Measurements from ENCODE around the gene SCUBE1. TPM values are rescaled to one million over a fixed set of nuclear protein-coding genes. Genes with fewer than 3 reads are reported as not detected.

The SCUBE1 gene
- total and polyA plus RNA-seq, 2 of the 4 experiments (the other 2 are of a cell fraction) = not detected

- H4K5ac ChIP-seq (ENCODE audit: low read depth, low read length) = no peak overlapping the region
- H3K27me3 ChIP-seq (ENCODE audit: control insufficient read depth, insufficient read depth, low read length) = no peaks in the 10 kb centered on the region
- no peaks in the 10 kb centered on the region for H3K4me1 ChIP-seq (ENCODE audit: control insufficient read depth, insufficient read depth, low read length)
- H2BK120ac ChIP-seq (ENCODE audit: low read depth, low read length) = no peak overlapping the region
- H3K9ac ChIP-seq (ENCODE audit: low read depth, low read length) = no peak overlapping the region
- H3K36me3 ChIP-seq (ENCODE audit: control insufficient read depth, insufficient read depth, low read length) = peaks cover 46% of the 10 kb centered on the region
- DNase-seq (no peak), ATAC-seq (ENCODE audit: low read depth) (no peak)
- H3K4ac ChIP-seq (ENCODE audit: low read depth, low read length) = no peak overlapping the region
- no peak overlapping the region for H3K27ac ChIP-seq (ENCODE audit: insufficient read depth, low read length)
- WGBS, 2 experiments (ENCODE audit: extremely low coverage in 2 of 2, insufficient read length in 1 of 2) = 60% methylated on average over 2 of the region's 14 CpGs; no CpG with 5 or more reads in 1 of the 2 experiments
- H3K4me2 ChIP-seq (ENCODE audit: low read depth, low read length) = no peak overlapping the region
- no peak overlapping the region for H4K8ac ChIP-seq (ENCODE audit: low read depth in 2 of 2, low read length in 2 of 2)
- H2AK5ac ChIP-seq (ENCODE audit: low read depth, low read length) = no peak overlapping the region
- H3K23ac ChIP-seq (ENCODE audit: low read depth, low read length) = no peak overlapping the region
- intact Hi-C loops (cut with micrococcal nuclease) = no loop called here
- no peaks in the 10 kb centered on the region; the same call in none of the 2 replicates for H4K20me1 ChIP-seq (ENCODE audit: insufficient read depth, low read length)
- POLR2A ChIA-PET (ENCODE audit: unreplicated experiment) = no interaction called here
- dilution Hi-C loops (cut with HindIII; ENCODE audit: low sequenced_read_pairs, unreplicated experiment) = no loop called here
- no peak overlapping the region for H3K14ac ChIP-seq (replicated peaks; ENCODE audit: low read depth, low read length)
- H4K91ac ChIP-seq (ENCODE audit: insufficient read depth, low read depth, low read length) = no peak overlapping the region
- H2BK5ac ChIP-seq (ENCODE audit: low read depth, low read length, poor library complexity, severe bottlenecking) = no peak overlapping the region
- no peaks in the 10 kb centered on the region for H3K9me3 ChIP-seq (ENCODE audit: control insufficient read depth, insufficient read depth, low read length)
- H3K4me3 ChIP-seq (ENCODE audit: insufficient read depth, low read depth, low read length) = no peak overlapping the region
- H2BK20ac ChIP-seq (ENCODE audit: low read depth, low read length) = no peak overlapping the region
- CTCF ChIA-PET = no interaction called here
- no peak overlapping the region for H3K18ac ChIP-seq (ENCODE audit: low read depth, low read length)
- no peak for TF ChIP-seq CTCF (conservative IDR thresholded peaks at IDR 0.05; ENCODE audit: low read depth, low read length)
- no peak for TF ChIP-seq POLR2A (IDR thresholded peaks at IDR 0.05; ENCODE audit: low read depth, low read length)
- TF ChIP-seq FOS (IDR thresholded peaks at IDR 0.05; ENCODE audit: low read depth, low read length) = no peak
- TF ChIP-seq RCOR1 (IDR thresholded peaks at IDR 0.05; ENCODE audit: insufficient replicate concordance, low read length) = no peak
- TF ChIP-seq MAFK (IDR thresholded peaks at IDR 0.05; ENCODE audit: low read depth, low read length) = no peak
- no peak for TF ChIP-seq ELK1 (IDR thresholded peaks at IDR 0.05; ENCODE audit: borderline replicate concordance, low read depth, low read length)
- no peak for TF ChIP-seq MAZ (IDR thresholded peaks at IDR 0.05; ENCODE audit: borderline replicate concordance, low read depth, low read length)
- TF ChIP-seq NFE2L2 (IDR thresholded peaks at IDR 0.05; ENCODE audit: low read depth, low read length) = no peak
- TF ChIP-seq BHLHE40 (IDR thresholded peaks at IDR 0.05; ENCODE audit: low read depth, low read length) = no peak
- no peak for TF ChIP-seq RFX5 (IDR thresholded peaks at IDR 0.05; ENCODE audit: low read depth, low read length)
- no peak for TF ChIP-seq USF2 (IDR thresholded peaks at IDR 0.05; ENCODE audit: low read depth, low read length)
- no peak for TF ChIP-seq RAD21 (IDR thresholded peaks at IDR 0.05; ENCODE audit: low read length)
- no peak for TF ChIP-seq CEBPB (IDR thresholded peaks at IDR 0.05; ENCODE audit: low read depth, low read length)
- TF ChIP-seq MXI1 (IDR thresholded peaks at IDR 0.05; ENCODE audit: borderline replicate concordance, low read depth, low read length) = no peak
- TF ChIP-seq SMC3 (IDR thresholded peaks at IDR 0.05; ENCODE audit: low read depth, low read length) = no peak
- TF ChIP-seq CHD1 (IDR thresholded peaks at IDR 0.05; ENCODE audit: low read depth, low read length) = no peak
- no peaks in the 10 kb centered on the region for H3K79me1 ChIP-seq (ENCODE audit: low read depth in 1 of 2, low read length in 2 of 2)
- in situ Hi-C loops (cut with MboI; ENCODE audit: low sequenced_read_pairs) = no loop called here
- peak overlapping the region; percentile 67 for H2AFZ ChIP-seq (replicated peaks; ENCODE audit: low read length, poor library complexity)
- no peaks in the 10 kb centered on the region; the same call in 1 of the 2 replicates for H3K9me1 ChIP-seq (ENCODE audit: insufficient read depth, low read length)
- no peak overlapping the region for H2BK15ac ChIP-seq (ENCODE audit: low read depth, low read length)
- no TSS peak for BruUV-seq (replicated peaks)
- no peak overlapping the region for H2AK9ac ChIP-seq (replicated peaks; ENCODE audit: low read depth, low read length, poor library complexity)
- H3K56ac ChIP-seq (ENCODE audit: extremely low read depth, insufficient read depth, low read length) = no peak overlapping the region
Observed at GRCh38 chr22:43171019-43171491, 172.1 kb downstream of the SCUBE1 start.

All from IMR-90 (cell line).